ENCODE results near the gene ZNF302. TPM values are rescaled to one million over a fixed set of nuclear protein-coding genes. Genes with fewer than 3 reads are reported as not detected.
A peak's percentile ranks its signal among the peaks of the same experiment; 100 is the strongest.
"Not testable (repeated sequence)": the region's sequence is repeated elsewhere in the genome, so short reads cannot be mapped to it uniquely, and the experiment has no call there.

Gene ZNF302
- total RNA-seq, 4 donors from 2014 or later, result 20.4 to 29.5 (median 21.6) TPM

DNA sequence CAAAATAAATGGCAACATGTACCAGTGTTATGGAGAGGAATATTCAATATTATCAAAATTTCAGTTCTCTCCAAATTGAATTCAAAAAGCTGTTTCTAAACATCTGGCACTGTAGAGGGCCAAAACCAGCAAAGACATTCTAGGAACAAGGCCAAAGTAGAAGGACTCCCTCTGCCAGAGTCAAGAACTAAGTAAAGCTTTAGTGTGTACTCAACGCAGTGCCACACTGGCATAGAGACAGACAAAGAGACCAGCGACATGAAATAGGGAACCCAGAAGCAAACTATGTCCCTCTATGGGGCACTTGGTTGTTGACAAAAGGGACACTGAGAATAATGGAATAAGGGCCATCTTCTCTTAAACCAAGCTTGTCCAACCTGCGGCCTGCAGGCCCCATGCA, 16.1 kb upstream of the ZNF302 start:
- H3K4me1 ChIP-seq, result no peaks in the 10 kb centered on the region
- H3K4me3 ChIP-seq, result no peak overlapping the region
- H3K36me3 ChIP-seq, result no peaks in the 10 kb centered on the region
- H3K27me3 ChIP-seq, result no peaks in the 10 kb centered on the region
- no peak for DNase-seq (ENCODE audit: extremely low spot score)
- no peaks in the 10 kb centered on the region for H3K9me3 ChIP-seq
- no peak overlapping the region for H3K27ac ChIP-seq (replicated peaks in 1 of 4)
- intact Hi-C loops (cut with DNase I), result no loop called here
- TF ChIP-seq POLR2A (IDR thresholded peaks at IDR 0.05; ENCODE audit: low read depth), result no peak
- no peak for TF ChIP-seq EP300 (IDR thresholded peaks at IDR 0.05)
- TF ChIP-seq, protein P1, sequence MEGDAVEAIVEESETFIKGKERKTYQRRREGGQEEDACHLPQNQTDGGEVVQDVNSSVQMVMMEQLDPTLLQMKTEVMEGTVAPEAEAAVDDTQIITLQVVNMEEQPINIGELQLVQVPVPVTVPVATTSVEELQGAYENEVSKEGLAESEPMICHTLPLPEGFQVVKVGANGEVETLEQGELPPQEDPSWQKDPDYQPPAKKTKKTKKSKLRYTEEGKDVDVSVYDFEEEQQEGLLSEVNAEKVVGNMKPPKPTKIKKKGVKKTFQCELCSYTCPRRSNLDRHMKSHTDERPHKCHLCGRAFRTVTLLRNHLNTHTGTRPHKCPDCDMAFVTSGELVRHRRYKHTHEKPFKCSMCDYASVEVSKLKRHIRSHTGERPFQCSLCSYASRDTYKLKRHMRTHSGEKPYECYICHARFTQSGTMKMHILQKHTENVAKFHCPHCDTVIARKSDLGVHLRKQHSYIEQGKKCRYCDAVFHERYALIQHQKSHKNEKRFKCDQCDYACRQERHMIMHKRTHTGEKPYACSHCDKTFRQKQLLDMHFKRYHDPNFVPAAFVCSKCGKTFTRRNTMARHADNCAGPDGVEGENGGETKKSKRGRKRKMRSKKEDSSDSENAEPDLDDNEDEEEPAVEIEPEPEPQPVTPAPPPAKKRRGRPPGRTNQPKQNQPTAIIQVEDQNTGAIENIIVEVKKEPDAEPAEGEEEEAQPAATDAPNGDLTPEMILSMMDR (IDR thresholded peaks at IDR 0.05), result no peak
- no peak for TF ChIP-seq POLR2AphosphoS5 (IDR thresholded peaks at IDR 0.05)
- 86% methylated on average over 3 of the region's 3 CpGs for WGBS

DNA sequence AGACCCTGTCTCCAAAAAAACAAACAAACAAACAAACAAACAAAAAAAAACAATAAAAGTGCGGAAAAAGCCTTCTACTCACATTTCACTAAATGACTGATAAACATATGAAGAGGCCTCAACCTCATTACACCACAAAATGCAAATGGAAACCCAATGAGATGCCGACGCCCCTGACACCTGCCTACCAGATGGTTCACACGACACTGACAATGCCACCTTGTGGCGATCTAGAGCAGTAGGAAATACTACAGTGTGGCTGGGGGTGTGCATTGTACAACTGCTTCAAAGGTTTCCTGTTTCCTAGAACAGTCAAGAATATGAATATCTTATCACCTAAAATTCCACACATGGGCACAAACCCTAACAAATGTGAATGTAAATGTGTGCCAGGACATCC, 14.6 kb upstream of the ZNF302 start:
- no peaks in the 10 kb centered on the region for H3K36me3 ChIP-seq
- TF ChIP-seq, protein P1 (IDR thresholded peaks at IDR 0.05), result peak in 1 of 3 experiments; percentile 12
- no peak for TF ChIP-seq POLR2A (IDR thresholded peaks at IDR 0.05; ENCODE audit: low read depth)
- no peaks in the 10 kb centered on the region for H3K27me3 ChIP-seq
- no peaks in the 10 kb centered on the region for H3K9me3 ChIP-seq
- intact Hi-C loops (cut with DNase I), result no loop called here
- peaks cover 0 to 8% (median 6%) of the 10 kb centered on the region in 4 donors for H3K4me1 ChIP-seq
- no peak overlapping the region for H3K4me3 ChIP-seq
- WGBS, result 33% methylated on average over 5 of the region's 5 CpGs
- no peak overlapping the region for H3K27ac ChIP-seq (replicated peaks in 1 of 4)
- no peak for DNase-seq (ENCODE audit: extremely low spot score)

DNA sequence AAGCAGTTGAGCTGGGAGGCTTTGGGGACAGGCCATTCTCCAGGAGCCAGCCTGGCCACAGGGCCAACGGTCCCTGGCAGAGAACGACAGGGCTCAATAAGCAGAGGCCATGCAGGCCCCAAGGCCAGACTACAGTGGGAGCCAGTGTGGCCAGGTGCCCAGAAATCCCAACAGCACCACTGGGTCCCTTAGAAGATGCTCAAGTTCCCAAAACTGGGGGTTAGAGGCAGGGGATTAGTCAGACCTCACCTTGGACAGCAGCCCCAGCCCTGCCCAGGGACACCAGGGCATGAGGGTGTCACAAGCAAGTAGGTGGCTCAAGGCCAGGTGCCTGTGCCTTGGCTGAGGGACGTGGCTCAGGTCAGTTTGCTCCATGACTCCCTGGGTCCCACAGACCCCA, 13.3 kb upstream of the ZNF302 start:
- TF ChIP-seq, protein P1 (IDR thresholded peaks at IDR 0.05), result no peak
- TF ChIP-seq POLR2A (IDR thresholded peaks at IDR 0.05; ENCODE audit: low read depth), result no peak
- no peak for TF ChIP-seq EP300 (IDR thresholded peaks at IDR 0.05)
- TF ChIP-seq POLR2AphosphoS5 (IDR thresholded peaks at IDR 0.05), result no peak
- H3K36me3 ChIP-seq, result no peaks in the 10 kb centered on the region
- H3K9me3 ChIP-seq, result no peaks in the 10 kb centered on the region
- intact Hi-C loops (cut with DNase I), result no loop called here
- peaks cover 0 to 8% (median 6%) of the 10 kb centered on the region in 4 donors for H3K4me1 ChIP-seq
- H3K27ac ChIP-seq (replicated peaks in 1 of 4), result no peak overlapping the region
- no CpG with 5 or more reads among the region's 3 CpGs for WGBS
- H3K4me3 ChIP-seq, result no peak overlapping the region
- no peaks in the 10 kb centered on the region for H3K27me3 ChIP-seq
- DNase-seq (ENCODE audit: extremely low spot score), result no peak

DNA sequence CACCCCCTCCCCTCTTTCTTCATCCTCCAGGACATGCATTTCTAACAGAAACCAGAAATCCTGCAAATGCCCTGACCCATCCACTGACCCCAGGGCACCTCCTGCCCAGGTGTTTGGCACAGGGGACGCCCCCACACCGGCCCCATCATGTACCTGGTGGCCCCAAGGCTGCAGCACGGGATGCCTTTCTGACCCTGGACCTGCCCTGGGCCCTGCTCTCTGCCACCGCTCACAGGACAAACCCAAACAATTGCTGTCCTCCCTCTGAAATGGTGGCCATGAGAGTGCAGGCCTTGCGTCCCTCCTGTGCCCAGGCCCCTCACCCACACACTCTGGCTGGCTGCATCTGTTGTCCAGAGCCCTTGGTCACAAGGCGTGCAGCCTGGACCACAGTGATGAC, 12.6 kb upstream of the ZNF302 start:
- no peaks in the 10 kb centered on the region for H3K36me3 ChIP-seq

DNA sequence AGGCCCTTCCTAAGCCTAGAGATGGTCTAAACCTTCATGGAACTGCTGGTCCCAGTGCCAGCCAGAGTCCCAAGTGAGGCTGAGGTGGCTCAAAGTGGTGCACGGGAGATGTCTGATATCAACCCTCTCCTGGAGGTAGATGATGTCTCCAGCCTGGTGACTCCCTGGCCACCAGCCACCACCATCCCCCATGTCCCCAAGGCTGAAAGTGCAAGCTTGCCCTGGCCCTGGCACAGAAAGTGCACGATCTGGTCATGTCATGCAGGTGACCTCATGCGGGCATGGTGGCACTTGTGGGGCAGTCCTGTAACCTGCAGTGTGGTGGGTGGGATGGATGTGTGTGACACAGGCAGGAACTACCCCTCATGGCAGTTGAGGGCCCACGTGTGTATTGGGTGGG, 12.2 kb upstream of the ZNF302 start:
- H3K4me3 ChIP-seq; H3K4me1 ChIP-seq; H3K36me3 ChIP-seq; intact Hi-C loops (cut with DNase I); H3K27me3 ChIP-seq; H3K9me3 ChIP-seq; H3K27ac ChIP-seq (replicated peaks in 1 of 4); DNase-seq (ENCODE audit: extremely low spot score): not testable (repeated sequence)
- WGBS, result no CpG with 5 or more reads among the region's 4 CpGs

More for the DNA sequence above, 12.6 kb upstream of the ZNF302 start:
- H3K4me3 ChIP-seq, result no peak overlapping the region
- H3K9me3 ChIP-seq, result no peaks in the 10 kb centered on the region
- TF ChIP-seq POLR2A (IDR thresholded peaks at IDR 0.05; ENCODE audit: low read depth), result no peak
- TF ChIP-seq, protein P1 (IDR thresholded peaks at IDR 0.05), result no peak
- WGBS, result 98% methylated on average over 6 of the region's 6 CpGs
- intact Hi-C loops (cut with DNase I), result no loop called here
- no peaks in the 10 kb centered on the region for H3K27me3 ChIP-seq
- H3K27ac ChIP-seq (replicated peaks in 1 of 4), result no peak overlapping the region
- DNase-seq (ENCODE audit: extremely low spot score), result no peak
- H3K4me1 ChIP-seq, result peaks cover 0 to 8% (median 6%) of the 10 kb centered on the region in 4 donors

Measured in esophagus muscularis mucosa (tissue), 4 donors.